ENCODE results near the gene IQCH.
A peak's percentile ranks its signal among the peaks of the same experiment; 100 is the strongest.
"Not testable (repeated sequence)": the region's sequence is repeated elsewhere in the genome, so short reads cannot be mapped to it uniquely, and the experiment has no call there.

IQCH gene

DNA sequence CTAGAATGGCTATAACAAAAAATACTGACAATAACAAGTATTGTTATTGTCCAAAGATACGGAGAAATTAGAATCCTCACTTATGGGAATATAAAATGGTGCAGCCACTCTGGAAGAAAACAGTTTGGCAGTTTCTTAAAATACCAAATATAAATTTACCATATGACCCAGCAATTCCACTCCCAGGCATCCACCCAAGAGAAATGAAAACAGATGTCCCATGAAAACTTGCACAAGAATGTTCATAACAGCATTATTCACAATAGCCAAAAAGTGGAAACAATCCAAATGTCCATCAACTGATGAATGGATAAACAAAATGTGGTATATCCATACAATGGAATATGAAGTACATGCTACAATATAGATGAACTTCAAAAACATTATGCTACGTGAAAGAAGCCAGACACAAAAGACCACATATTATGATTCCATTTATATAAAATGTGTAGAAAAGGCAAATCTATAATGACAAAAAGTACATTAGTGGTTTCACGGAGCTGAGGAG, 9.6 kb upstream of the IQCH start:
- H3K4me3 ChIP-seq (ENCODE audit: low read depth, low read length), result no peak overlapping the region
- TF ChIP-seq, protein P1, sequence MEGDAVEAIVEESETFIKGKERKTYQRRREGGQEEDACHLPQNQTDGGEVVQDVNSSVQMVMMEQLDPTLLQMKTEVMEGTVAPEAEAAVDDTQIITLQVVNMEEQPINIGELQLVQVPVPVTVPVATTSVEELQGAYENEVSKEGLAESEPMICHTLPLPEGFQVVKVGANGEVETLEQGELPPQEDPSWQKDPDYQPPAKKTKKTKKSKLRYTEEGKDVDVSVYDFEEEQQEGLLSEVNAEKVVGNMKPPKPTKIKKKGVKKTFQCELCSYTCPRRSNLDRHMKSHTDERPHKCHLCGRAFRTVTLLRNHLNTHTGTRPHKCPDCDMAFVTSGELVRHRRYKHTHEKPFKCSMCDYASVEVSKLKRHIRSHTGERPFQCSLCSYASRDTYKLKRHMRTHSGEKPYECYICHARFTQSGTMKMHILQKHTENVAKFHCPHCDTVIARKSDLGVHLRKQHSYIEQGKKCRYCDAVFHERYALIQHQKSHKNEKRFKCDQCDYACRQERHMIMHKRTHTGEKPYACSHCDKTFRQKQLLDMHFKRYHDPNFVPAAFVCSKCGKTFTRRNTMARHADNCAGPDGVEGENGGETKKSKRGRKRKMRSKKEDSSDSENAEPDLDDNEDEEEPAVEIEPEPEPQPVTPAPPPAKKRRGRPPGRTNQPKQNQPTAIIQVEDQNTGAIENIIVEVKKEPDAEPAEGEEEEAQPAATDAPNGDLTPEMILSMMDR (IDR thresholded peaks at IDR 0.05; ENCODE audit: low read depth, low read length, missing control alignments), result no peak
- no peak for DNase-seq (ENCODE audit: low read depth)

DNA sequence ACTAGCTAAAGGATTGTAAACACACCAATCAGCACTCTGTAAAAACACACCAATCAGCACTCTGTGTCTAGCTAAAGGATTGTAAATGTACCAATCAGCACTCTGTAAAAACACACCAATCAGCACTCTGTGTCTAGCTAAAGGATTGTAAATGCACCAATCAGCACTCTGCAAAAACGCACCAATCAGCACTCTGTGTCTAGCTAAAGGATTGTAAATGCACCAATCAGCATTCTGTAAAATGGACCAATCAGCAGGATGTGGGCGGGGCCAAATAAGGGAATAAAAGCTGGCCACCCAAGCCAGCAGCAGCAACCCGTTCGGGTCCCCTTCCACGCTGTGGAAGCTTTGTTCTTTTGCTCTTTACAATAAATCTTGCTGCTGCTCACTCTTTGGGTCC, 8.0 kb upstream of the IQCH start:
- DNase-seq (ENCODE audit: low read depth); H3K4me3 ChIP-seq (ENCODE audit: low read depth, low read length): not testable (repeated sequence)

DNA sequence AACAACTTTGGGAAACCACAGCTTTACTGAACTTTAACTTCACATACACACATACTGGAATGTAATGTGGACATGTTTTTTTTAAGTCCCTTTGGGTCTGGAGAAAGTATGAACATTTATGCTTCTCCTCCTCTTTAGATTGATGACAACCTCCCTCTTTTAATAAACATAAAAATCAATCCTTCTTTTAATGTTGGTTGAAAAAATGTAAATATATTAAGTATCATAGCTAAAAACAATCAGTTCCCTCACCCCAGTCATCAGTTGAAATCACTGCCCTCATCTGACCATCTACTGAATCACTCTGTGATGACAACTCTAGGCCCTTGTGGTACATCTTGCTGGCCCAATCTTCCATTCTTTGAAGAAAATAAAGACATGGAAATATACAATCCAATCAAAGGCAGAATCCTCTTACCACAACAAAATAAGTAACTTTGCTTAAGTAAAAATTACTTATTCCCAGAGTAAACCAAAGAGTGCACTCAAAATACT, 6.5 kb upstream of the IQCH start:
- no peak overlapping the region for H3K4me3 ChIP-seq (ENCODE audit: low read depth, low read length)
- TF ChIP-seq, protein P1 (IDR thresholded peaks at IDR 0.05; ENCODE audit: low read depth, low read length, missing control alignments), result no peak
- no peak for DNase-seq (ENCODE audit: low read depth)

DNA sequence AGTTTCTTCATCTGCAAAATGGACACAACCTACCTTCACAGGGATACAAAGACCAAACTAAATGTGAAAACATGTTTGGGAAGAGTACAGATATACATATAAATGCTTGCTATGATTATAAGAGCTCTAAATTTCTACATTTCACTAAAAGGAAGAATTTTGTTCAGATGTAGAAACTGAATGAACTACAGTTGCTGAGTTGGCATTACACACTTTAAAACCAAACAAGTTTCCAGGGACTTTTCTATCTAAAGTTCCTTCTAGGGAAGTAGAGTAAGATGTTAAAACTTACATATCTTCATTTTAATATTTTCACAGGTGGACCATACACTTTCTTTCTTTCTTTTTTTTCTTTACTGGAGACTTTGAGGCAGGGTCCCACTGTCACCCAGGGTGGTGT, 4.8 kb upstream of the IQCH start:
- no peak overlapping the region for H3K4me3 ChIP-seq (ENCODE audit: low read depth, low read length)
- TF ChIP-seq, protein P1 (IDR thresholded peaks at IDR 0.05; ENCODE audit: low read depth, low read length, missing control alignments), result no peak
- no peak for DNase-seq (ENCODE audit: low read depth)

DNA sequence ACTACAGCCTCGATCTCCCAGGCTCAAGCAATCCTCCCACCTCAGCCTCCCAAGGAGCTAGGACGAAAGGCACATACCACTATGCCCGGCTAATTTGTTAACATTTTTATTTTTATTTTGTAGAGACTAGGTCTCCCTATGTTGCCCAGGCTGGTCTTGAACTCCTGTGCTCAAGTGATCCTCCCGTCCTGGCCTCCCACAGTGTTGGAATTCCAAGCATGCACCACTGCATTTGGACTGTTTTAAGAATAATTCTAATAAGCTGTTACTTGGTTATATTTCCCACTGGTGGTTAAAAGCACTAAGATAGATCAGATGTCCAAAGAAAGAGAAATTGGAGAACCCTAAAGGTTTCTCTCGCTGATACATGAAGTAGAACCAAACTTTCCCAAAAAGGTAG, 3.3 kb upstream of the IQCH start:
- H3K4me3 ChIP-seq (ENCODE audit: low read depth, low read length), result no peak overlapping the region
- TF ChIP-seq, protein P1 (IDR thresholded peaks at IDR 0.05; ENCODE audit: low read depth, low read length, missing control alignments), result no peak
- DNase-seq (ENCODE audit: low read depth), result no peak

DNA sequence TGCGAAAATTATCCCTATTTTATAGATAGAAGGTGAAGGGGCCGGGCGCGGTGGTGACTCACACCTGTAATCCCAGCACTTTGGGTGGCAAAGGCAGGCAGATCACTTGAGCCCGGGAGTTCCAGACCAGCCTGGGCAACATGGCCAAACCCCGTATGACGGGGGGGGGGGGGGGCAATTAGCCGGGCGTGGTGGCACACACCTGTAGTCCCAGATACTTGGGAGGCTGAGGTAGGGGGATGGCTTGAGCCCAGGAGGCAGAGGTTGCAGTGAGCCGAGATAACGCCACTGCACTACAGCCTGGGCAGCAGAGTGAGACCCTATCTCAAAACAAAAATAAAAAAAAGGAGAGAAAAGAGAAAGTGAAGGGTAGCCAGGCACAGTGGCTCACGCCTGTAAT, 1.5 kb upstream of the IQCH start:
- TF ChIP-seq, protein P1 (IDR thresholded peaks at IDR 0.05; ENCODE audit: low read depth, low read length, missing control alignments), result no peak
- peak overlapping the region; percentile 75 for H3K4me3 ChIP-seq (ENCODE audit: low read depth, low read length)

DNA sequence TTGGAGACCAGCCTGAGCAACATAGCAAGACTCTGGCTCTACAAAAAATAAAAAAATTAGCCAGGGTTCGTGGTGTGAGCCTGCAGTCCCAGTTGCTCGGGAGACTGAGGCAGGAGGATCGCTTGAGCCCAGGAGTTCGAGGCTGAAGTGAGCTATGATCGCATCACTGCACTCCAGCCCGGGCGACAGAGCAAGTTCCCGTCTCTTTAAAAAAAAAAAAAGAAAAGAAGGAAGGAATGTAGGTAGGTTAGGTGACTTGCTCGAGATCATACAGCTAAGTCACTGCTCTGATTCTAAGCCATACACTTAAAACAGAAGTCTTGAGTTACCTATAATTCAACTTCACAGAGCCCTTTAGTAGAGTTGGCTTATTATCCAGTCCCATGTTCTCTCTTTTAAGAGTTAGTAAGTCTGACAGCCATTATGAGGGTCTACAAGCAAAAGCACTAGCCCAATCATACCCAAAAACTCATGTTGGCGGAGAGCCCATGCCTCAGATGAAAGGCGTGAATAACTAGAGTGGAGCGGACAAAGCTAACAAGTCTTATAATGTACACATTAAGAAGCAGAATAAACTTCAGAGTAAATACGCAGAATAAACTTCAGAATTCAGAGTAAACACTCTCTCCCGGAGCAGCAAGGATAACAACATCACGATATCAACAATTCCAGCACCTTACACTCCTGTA, 893 bp upstream of the IQCH start:
- TF ChIP-seq, protein P1 (IDR thresholded peaks at IDR 0.05; ENCODE audit: low read depth, low read length, missing control alignments), result no peak
- no peak for DNase-seq (ENCODE audit: low read depth)
- H3K4me3 ChIP-seq (ENCODE audit: low read depth, low read length), result peak overlapping the region; percentile 75

More for the DNA sequence above, 1.5 kb upstream of the IQCH start:
- no peak for DNase-seq (ENCODE audit: low read depth)
